PC-3 (cell line): ENCODE measurements around the gene ITPR3. TPM values are rescaled to one million over a fixed set of nuclear protein-coding genes. Genes with fewer than 3 reads are reported as not detected.

Experiments
- ATAC-seq: fragments of 200-7000 bp; cut with Tn5 transposase; 2 replicates; pipeline ENCODE4 v1.9.1; 2020; ENCODE audit warnings: mild to moderate bottlenecking, moderate library complexity
- BruUV-seq: library from RNA; stranded (reverse); fragments of 400-500 nt; replicated peaks from 2 replicates; lab custom pipeline; 2021; lab: Mats Ljungman, UMichigan
- CTCF ChIA-PET: fragments of 300-600 bp; sonication (Branson Sonifier 250); formaldehyde crosslinking; loops from one replicate; lab custom pipeline; 2022; ENCODE audit warnings: antibody characterized with exemption; lab: Charles Lee
- POLR2A ChIA-PET: fragments of 300-600 bp; sonication (Branson Sonifier 250); formaldehyde crosslinking; loops from one replicate; lab custom pipeline; 2022; ENCODE audit warnings: antibody characterized with exemption; ENCODE audit not compliant: unreplicated experiment; lab: Charles Lee
- DNase-seq: peaks from one replicate; pipeline ENCODE4 v3.0.0-alpha.2; 2015
- H2AFZ ChIP-seq: fragments of 300-600 bp; sonication (generic); 2 replicates; pipeline ENCODE4 v1.6.0; 2016; ENCODE audit warnings: antibody characterized with exemption, low read length
- H3F3A ChIP-seq: fragments of 300-600 bp; sonication (generic); one replicate; pipeline ENCODE4 v1.6.0; 2017; ENCODE audit warnings: antibody characterized with exemption, low read length, control low read depth, mild to moderate bottlenecking; ENCODE audit not compliant: unreplicated experiment
- H3K27ac ChIP-seq: fragments of 300-600 bp; sonication (generic); 2 replicates; pipeline ENCODE4 v1.5.1; 2016; ENCODE audit warnings: mild to moderate bottlenecking, low read length
- H3K27me3 ChIP-seq: fragments of 300-600 bp; sonication (generic); 2 replicates; pipeline ENCODE4 v1.6.1; 2016; ENCODE audit warnings: low read length, mixed read lengths
- H3K36me3 ChIP-seq: fragments of 300-600 bp; sonication (generic); 2 replicates; pipeline ENCODE4 v1.6.1; 2016; ENCODE audit warnings: low read depth, mixed run types, low read length, mixed read lengths
- H3K4me1 ChIP-seq: fragments of 300-600 bp; sonication (generic); 2 replicates; pipeline ENCODE4 v1.5.1; 2016; ENCODE audit warnings: low read length; ENCODE audit not compliant: insufficient read depth
- H3K4me2 ChIP-seq: fragments of 300-600 bp; sonication (generic); 2 replicates; pipeline ENCODE4 v1.6.0; 2016; ENCODE audit warnings: low read length
- H3K4me3 ChIP-seq: fragments of 300-600 bp; sonication (generic); 2 replicates; pipeline ENCODE4 v1.5.1; 2016; ENCODE audit warnings: mild to moderate bottlenecking, low read length, mixed read lengths
- H3K79me2 ChIP-seq: fragments of 300-600 bp; sonication (generic); 2 replicates; pipeline ENCODE4 v1.6.1; 2017; ENCODE audit warnings: low read length, mixed read lengths
- H3K9ac ChIP-seq: fragments of 300-600 bp; sonication (generic); 2 replicates; pipeline ENCODE4 v1.6.0; 2016; ENCODE audit warnings: mild to moderate bottlenecking, low read length
- H3K9me2 ChIP-seq: fragments of 300-600 bp; sonication (generic); replicated peaks from 2 replicates; pipeline ENCODE4 v1.6.1; 2016; ENCODE audit warnings: mixed run types, low read length, mixed read lengths
- H3K9me3 ChIP-seq: fragments of 300-600 bp; sonication (generic); 2 replicates; pipeline ENCODE4 v1.6.1; 2016; ENCODE audit warnings: low read length, mixed read lengths
- H4K20me1 ChIP-seq: fragments of 300-600 bp; sonication (generic); 2 replicates; pipeline ENCODE4 v1.6.1; 2016; ENCODE audit warnings: low read length, mixed read lengths
- EZH2 ChIP-seq: fragments of 300-600 bp; sonication (generic); IDR thresholded peaks from one replicate; pipeline ENCODE4 v1.6.1; 2017; ENCODE audit warnings: antibody characterized with exemption, mild to moderate bottlenecking, low read length; ENCODE audit not compliant: unreplicated experiment
- EZH2phosphoT487 ChIP-seq: fragments of 300-600 bp; sonication (generic); IDR thresholded peaks from 2 replicates; pipeline ENCODE4 v1.6.1; 2018; ENCODE audit warnings: mild to moderate bottlenecking, antibody characterized with exemption, low read length, borderline replicate concordance
- intact Hi-C: fragments of 100-400 bp; cut with micrococcal nuclease; formaldehyde crosslinking; loops from 2 replicates; pipeline ENCODE4 v1.9.0; 2023
- total RNA-seq: library from RNA; depleted of rRNA; stranded (reverse); fragments of >200 nt; gene quantifications from 2 replicates; pipeline ENCODE4 v1.2.3, GENCODE V29; 2014
- TF ChIP-seq, protein P1 (sequence below): fragments of 300-600 bp; sonication (generic); conservative IDR thresholded peaks from 2 replicates; pipeline ENCODE4 v1.5.1; 2017; ENCODE audit warnings: antibody characterized with exemption, low read depth, mild to moderate bottlenecking, low read length

ITPR3 gene
- total RNA-seq, 1 experiment from 2014 or later = 41.8 TPM

- TF ChIP-seq EZH2 (no peak), EZH2phosphoT487 (no peak)
- TF ChIP-seq, protein P1, sequence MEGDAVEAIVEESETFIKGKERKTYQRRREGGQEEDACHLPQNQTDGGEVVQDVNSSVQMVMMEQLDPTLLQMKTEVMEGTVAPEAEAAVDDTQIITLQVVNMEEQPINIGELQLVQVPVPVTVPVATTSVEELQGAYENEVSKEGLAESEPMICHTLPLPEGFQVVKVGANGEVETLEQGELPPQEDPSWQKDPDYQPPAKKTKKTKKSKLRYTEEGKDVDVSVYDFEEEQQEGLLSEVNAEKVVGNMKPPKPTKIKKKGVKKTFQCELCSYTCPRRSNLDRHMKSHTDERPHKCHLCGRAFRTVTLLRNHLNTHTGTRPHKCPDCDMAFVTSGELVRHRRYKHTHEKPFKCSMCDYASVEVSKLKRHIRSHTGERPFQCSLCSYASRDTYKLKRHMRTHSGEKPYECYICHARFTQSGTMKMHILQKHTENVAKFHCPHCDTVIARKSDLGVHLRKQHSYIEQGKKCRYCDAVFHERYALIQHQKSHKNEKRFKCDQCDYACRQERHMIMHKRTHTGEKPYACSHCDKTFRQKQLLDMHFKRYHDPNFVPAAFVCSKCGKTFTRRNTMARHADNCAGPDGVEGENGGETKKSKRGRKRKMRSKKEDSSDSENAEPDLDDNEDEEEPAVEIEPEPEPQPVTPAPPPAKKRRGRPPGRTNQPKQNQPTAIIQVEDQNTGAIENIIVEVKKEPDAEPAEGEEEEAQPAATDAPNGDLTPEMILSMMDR = no peak
- Histone ChIP-seq H4K20me1 (peaks cover 17% of the 10 kb centered on the region), H3K27ac (no peak overlapping the region), H3K4me2 (no peak overlapping the region), H3K4me1 (peaks cover 7% of the 10 kb centered on the region), H3K9me3 (no peaks in the 10 kb centered on the region), H3F3A (no peaks in the 10 kb centered on the region), H3K9me2 (no peaks in the 10 kb centered on the region), H3K9ac (no peak overlapping the region), H3K27me3 (no peaks in the 10 kb centered on the region), H2AFZ (no peak overlapping the region), H3K36me3 (no peaks in the 10 kb centered on the region; the same call in 1 of the 2 replicates), H3K4me3 (no peak overlapping the region), H3K79me2 (peaks cover 54% of the 10 kb centered on the region)
- intact Hi-C loops = no loop called here
- CTCF ChIA-PET = interaction anchor here (0.6 kb wide), 1 partner anchor 862 kb away, joined by 8 read pairs; no protein-coding TSS in a partner anchor
- no peak for DNase-seq
- POLR2A ChIA-PET = interaction anchor here (0.6 kb wide), 1 partner anchor 669 kb away, joined by 4 read pairs; no protein-coding TSS in a partner anchor
- no TSS peak for BruUV-seq
- ATAC-seq = no peak
Measured at GRCh38 chr6:33636655-33637054, 15.5 kb downstream of the ITPR3 start.

- Histone ChIP-seq H3K4me3 (no peak overlapping the region), H3K9ac (no peak overlapping the region), H3K4me1 (no peaks in the 10 kb centered on the region), H3K79me2 (peaks cover 41% of the 10 kb centered on the region), H3F3A (no peaks in the 10 kb centered on the region), H3K9me2 (no peaks in the 10 kb centered on the region), H3K27me3 (no peaks in the 10 kb centered on the region), H4K20me1 (peaks cover 11% of the 10 kb centered on the region), H3K9me3 (no peaks in the 10 kb centered on the region), H3K4me2 (no peak overlapping the region), H2AFZ (no peak overlapping the region), H3K27ac (no peak overlapping the region), H3K36me3 (no peaks in the 10 kb centered on the region; the same call in 1 of the 2 replicates)
- ATAC-seq (no peak), DNase-seq (no peak)
- CTCF ChIA-PET = no interaction called here
- no TSS peak for BruUV-seq
- POLR2A ChIA-PET = no interaction called here
- TF ChIP-seq EZH2 = no peak
- TF ChIP-seq EZH2phosphoT487 = no peak
- TF ChIP-seq, protein P1 = no peak
- intact Hi-C loops = no loop called here
Measured at GRCh38 chr6:33638556-33638955, 17.4 kb downstream of the ITPR3 start.

GRCh38 chr6:33639559-33639958 lies 18.4 kb downstream of the ITPR3 start:
- POLR2A ChIA-PET = no interaction called here
- H2AFZ ChIP-seq = no peak overlapping the region
- intact Hi-C loops = no loop called here

More at GRCh38 chr6:33639559-33639958, 18.4 kb downstream of the ITPR3 start:
- peaks cover 3% of the 10 kb centered on the region for H4K20me1 ChIP-seq
- ATAC-seq (no peak), DNase-seq (no peak)
- no TSS peak for BruUV-seq
- peaks cover 32% of the 10 kb centered on the region for H3K79me2 ChIP-seq
- no peaks in the 10 kb centered on the region for H3K9me2 ChIP-seq
- no peak for TF ChIP-seq EZH2phosphoT487
- no peak overlapping the region for H3K9ac ChIP-seq
- H3K27ac ChIP-seq = no peak overlapping the region
- no peaks in the 10 kb centered on the region for H3F3A ChIP-seq
- no peak overlapping the region for H3K4me3 ChIP-seq
- no peaks in the 10 kb centered on the region for H3K4me1 ChIP-seq
- H3K4me2 ChIP-seq = no peak overlapping the region
- CTCF ChIA-PET = no interaction called here
- H3K36me3 ChIP-seq = no peaks in the 10 kb centered on the region; the same call in 1 of the 2 replicates
- no peaks in the 10 kb centered on the region for H3K27me3 ChIP-seq
- no peaks in the 10 kb centered on the region for H3K9me3 ChIP-seq
